Neuronal stem cell (in vitro differentiated cells): Measurements from ENCODE around the gene ELMO1.

Experiments used
- DNase-seq: peaks from one replicate; pipeline ENCODE4 v3.0.0-alpha.2; 2013; ENCODE audit warnings: low spot score
- H2AFZ ChIP-seq: one replicate; pipeline ENCODE4 v1.6.1; 2013; ENCODE audit warnings: mild to moderate bottlenecking, low read length, inconsistent platforms
- H2AK5ac ChIP-seq: 2 replicates; pipeline ENCODE4 v1.6.1; 2013; ENCODE audit warnings: low read depth, mild to moderate bottlenecking, inconsistent platforms, low read length, moderate library complexity, mixed read lengths
- H2BK120ac ChIP-seq: 2 replicates; pipeline ENCODE4 v1.6.1; 2013; ENCODE audit warnings: low read depth, mild to moderate bottlenecking, inconsistent platforms, low read length, moderate library complexity, mixed read lengths
- H2BK12ac ChIP-seq: one replicate; pipeline ENCODE4 v1.6.1; 2013; ENCODE audit warnings: low read length, inconsistent platforms
- H2BK15ac ChIP-seq: 2 replicates; pipeline ENCODE4 v1.6.1; 2013; ENCODE audit warnings: mild to moderate bottlenecking, low read length, inconsistent platforms, mixed read lengths
- H2BK5ac ChIP-seq: one replicate; pipeline ENCODE4 v1.6.1; 2013; ENCODE audit warnings: inconsistent platforms, mild to moderate bottlenecking, low read length, moderate library complexity
- H3K14ac ChIP-seq: one replicate; pipeline ENCODE4 v1.6.1; 2013; ENCODE audit warnings: low read length, inconsistent platforms
- H3K18ac ChIP-seq: 2 replicates; pipeline ENCODE4 v1.6.1; 2013; ENCODE audit warnings: low read length, inconsistent platforms
- H3K23ac ChIP-seq: 2 replicates; pipeline ENCODE4 v1.6.1; 2013; ENCODE audit warnings: low read depth, mild to moderate bottlenecking, mixed read lengths, low read length, inconsistent platforms; ENCODE audit not compliant: poor library complexity
- H3K27ac ChIP-seq: replicated peaks from 3 replicates; pipeline ENCODE4 v1.5.1; 2013; ENCODE audit warnings: low read length, inconsistent platforms
- H3K27me3 ChIP-seq, 3 experiments: 2 replicates each; pipeline ENCODE4 v1.6.1; 2013; ENCODE audit warnings: low read length in 3 of 3, mild to moderate bottlenecking in 2 of 3, inconsistent platforms in 1 of 3, low read depth in 1 of 3, mixed read lengths in 1 of 3, moderate library complexity in 1 of 3; ENCODE audit not compliant: control insufficient read depth in 3 of 3, insufficient read depth in 3 of 3
- H3K36me3 ChIP-seq, 2 donors: replicated peaks in 1 of 2; 2 replicates each; pipeline ENCODE4 v1.6.1; 2013; ENCODE audit warnings: low read length in 2 of 2; ENCODE audit not compliant: control insufficient read depth in 2 of 2, insufficient read depth in 2 of 2
- H3K4ac ChIP-seq: 2 replicates; pipeline ENCODE4 v1.6.1; 2013; ENCODE audit warnings: inconsistent platforms, mild to moderate bottlenecking, low read length, moderate library complexity
- H3K4me1 ChIP-seq, 2 donors: 1 replicate in 1 of 2; 2 replicates in 1 of 2; pipeline ENCODE4 v1.6.1; 2013; ENCODE audit warnings: low read length in 2 of 2, low read depth in 1 of 2; ENCODE audit not compliant: control insufficient read depth in 2 of 2, insufficient read depth in 1 of 2
- H3K4me2 ChIP-seq: one replicate; pipeline ENCODE4 v1.6.1; 2013; ENCODE audit warnings: mild to moderate bottlenecking, low read length, inconsistent platforms; ENCODE audit not compliant: insufficient read depth, poor library complexity, severe bottlenecking
- H3K4me3 ChIP-seq, 2 donors: 2 replicates each; pipeline ENCODE4 v1.5.1; 2013; ENCODE audit warnings: low read length in 2 of 2, mild to moderate bottlenecking in 2 of 2, inconsistent platforms in 1 of 2, moderate library complexity in 1 of 2
- H3K79me1 ChIP-seq: one replicate; pipeline ENCODE4 v1.6.1; 2013; ENCODE audit warnings: low read depth, mild to moderate bottlenecking, inconsistent platforms, low read length, moderate library complexity
- H3K9ac ChIP-seq: one replicate; pipeline ENCODE4 v1.6.1; 2013; ENCODE audit warnings: mild to moderate bottlenecking, low read depth, low read length, inconsistent platforms; ENCODE audit not compliant: poor library complexity
- H3K9me3 ChIP-seq, 2 donors: replicated peaks in 1 of 2; 2 replicates each; pipeline versions ENCODE3 to v1.6.1; 2013; ENCODE audit warnings: low read length in 2 of 2, mild to moderate bottlenecking in 2 of 2, inconsistent platforms in 1 of 2, low read depth in 1 of 2, mixed read lengths in 1 of 2, moderate library complexity in 1 of 2; ENCODE audit not compliant: control insufficient read depth in 2 of 2, insufficient read depth in 1 of 2
- H4K8ac ChIP-seq: one replicate; pipeline ENCODE4 v1.6.1; 2013; ENCODE audit warnings: low read depth, mild to moderate bottlenecking, inconsistent platforms, low read length, moderate library complexity
- H4K91ac ChIP-seq: one replicate; pipeline ENCODE4 v1.6.1; 2013; ENCODE audit warnings: low read length, low read depth, mild to moderate bottlenecking, inconsistent platforms; ENCODE audit not compliant: poor library complexity
- WGBS, 2 donors: extraction: QIAGEN DNeasy Blood & Tissue Kit; methylation state at CpG; one replicate each; pipeline ENCODE4 v1.1.7; 2013; ENCODE audit warnings: missing lambda C conversion rate in 2 of 2, mixed read lengths in 1 of 2; ENCODE audit not compliant: insufficient read length in 2 of 2, insufficient replicate concordance in 1 of 2; ENCODE audit errors: extremely low coverage in 2 of 2; 5-methylcytosine and 5-hydroxymethylcytosine counted together

Gene ELMO1

GRCh38 chr7:36928311-36928710 is 520.4 kb downstream of the ELMO1 start:
- H4K91ac ChIP-seq = no peak overlapping the region
- H3K27me3 ChIP-seq = no peaks in the 10 kb centered on the region
- H4K8ac ChIP-seq = no peak overlapping the region
- no peaks in the 10 kb centered on the region for H3K36me3 ChIP-seq
- no peak overlapping the region for H3K14ac ChIP-seq
- DNase-seq = no peak
- H2AFZ ChIP-seq = no peak overlapping the region
- peaks cover 0 to 1% of the 10 kb centered on the region in 2 donors for H3K9me3 ChIP-seq
- H3K4me1 ChIP-seq = peaks cover 0 to 5% of the 10 kb centered on the region in 2 donors
- no peak overlapping the region for H2BK12ac ChIP-seq
- no peak overlapping the region for H2BK5ac ChIP-seq
- H3K79me1 ChIP-seq = no peaks in the 10 kb centered on the region
- no peak overlapping the region for H2BK120ac ChIP-seq
- no peak overlapping the region for H3K4ac ChIP-seq
- no peak overlapping the region for H3K23ac ChIP-seq
- no peak overlapping the region for H3K4me3 ChIP-seq
- H2BK15ac ChIP-seq = no peak overlapping the region
- H3K27ac ChIP-seq = no peak overlapping the region
- H3K9ac ChIP-seq = no peak overlapping the region
- no peak overlapping the region for H2AK5ac ChIP-seq
- no CpG with 5 or more reads among the region's 5 CpGs for WGBS, 2 donors
- H3K18ac ChIP-seq = no peak overlapping the region
- no peak overlapping the region for H3K4me2 ChIP-seq

GRCh38 chr7:36925691-36926090 is 523.0 kb downstream of the ELMO1 start:
- Histone ChIP-seq H3K9ac (no peak overlapping the region), H3K4me2 (no peak overlapping the region), H2AFZ (no peak overlapping the region), H2BK15ac (no peak overlapping the region), H3K27me3 (no peaks in the 10 kb centered on the region), H3K4me3 (no peak overlapping the region), H3K23ac (no peak overlapping the region), H2AK5ac (no peak overlapping the region), H2BK12ac (no peak overlapping the region), H3K18ac (no peak overlapping the region), H3K4ac (no peak overlapping the region), H3K14ac (no peak overlapping the region), H3K9me3 (no peaks in the 10 kb centered on the region), H2BK120ac (no peak overlapping the region), H3K4me1 (peaks cover 0 to 5% of the 10 kb centered on the region in 2 donors), H3K27ac (no peak overlapping the region), H3K36me3 (no peaks in the 10 kb centered on the region), H2BK5ac (no peak overlapping the region), H4K91ac (no peak overlapping the region), H4K8ac (no peak overlapping the region), H3K79me1 (no peaks in the 10 kb centered on the region)
- DNase-seq = no peak
- no CpG with 5 or more reads among the region's 3 CpGs for WGBS, 2 donors

GRCh38 chr7:36925207-36925606 is 523.5 kb downstream of the ELMO1 start:
- Histone ChIP-seq H3K9ac (no peak overlapping the region), H3K27me3 (no peaks in the 10 kb centered on the region), H2BK12ac (no peak overlapping the region), H3K27ac (no peak overlapping the region), H3K14ac (no peak overlapping the region), H3K4ac (no peak overlapping the region), H3K79me1 (no peaks in the 10 kb centered on the region), H3K9me3 (no peaks in the 10 kb centered on the region), H2AFZ (no peak overlapping the region), H3K23ac (no peak overlapping the region), H2BK120ac (no peak overlapping the region), H2BK5ac (no peak overlapping the region), H4K8ac (no peak overlapping the region), H3K4me2 (no peak overlapping the region), H3K36me3 (no peaks in the 10 kb centered on the region), H2BK15ac (no peak overlapping the region), H4K91ac (no peak overlapping the region), H3K4me1 (peaks cover 0 to 5% of the 10 kb centered on the region in 2 donors), H3K18ac (no peak overlapping the region), H3K4me3 (no peak overlapping the region), H2AK5ac (no peak overlapping the region)
- DNase-seq = no peak
- WGBS, 2 donors = no CpG with 5 or more reads among the region's 5 CpGs

GRCh38 chr7:36923943-36924436 is 524.7 kb downstream of the ELMO1 start:
- Histone ChIP-seq H2BK15ac (no peak overlapping the region), H3K36me3 (no peaks in the 10 kb centered on the region), H2BK5ac (no peak overlapping the region), H3K4me3 (no peak overlapping the region), H2AK5ac (no peak overlapping the region), H3K14ac (no peak overlapping the region), H3K9me3 (no peaks in the 10 kb centered on the region), H3K4me2 (no peak overlapping the region), H3K79me1 (no peaks in the 10 kb centered on the region), H2BK12ac (no peak overlapping the region), H3K23ac (no peak overlapping the region), H3K4ac (no peak overlapping the region), H3K4me1 (peaks cover 0 to 5% of the 10 kb centered on the region in 2 donors), H3K27ac (no peak overlapping the region), H2AFZ (no peak overlapping the region), H4K8ac (no peak overlapping the region), H3K18ac (no peak overlapping the region), H4K91ac (no peak overlapping the region), H2BK120ac (no peak overlapping the region), H3K27me3 (no peaks in the 10 kb centered on the region), H3K9ac (no peak overlapping the region)
- no peak for DNase-seq
- no CpG with 5 or more reads among the region's 3 CpGs for WGBS, 2 donors
